ENCODE results near the gene BACH2. TPM values are rescaled to one million over a fixed set of nuclear protein-coding genes. Genes with fewer than 3 reads are reported as not detected.

Gene BACH2
- total RNA-seq, 1 donor from 2014 or later = 34.1 TPM

DNA sequence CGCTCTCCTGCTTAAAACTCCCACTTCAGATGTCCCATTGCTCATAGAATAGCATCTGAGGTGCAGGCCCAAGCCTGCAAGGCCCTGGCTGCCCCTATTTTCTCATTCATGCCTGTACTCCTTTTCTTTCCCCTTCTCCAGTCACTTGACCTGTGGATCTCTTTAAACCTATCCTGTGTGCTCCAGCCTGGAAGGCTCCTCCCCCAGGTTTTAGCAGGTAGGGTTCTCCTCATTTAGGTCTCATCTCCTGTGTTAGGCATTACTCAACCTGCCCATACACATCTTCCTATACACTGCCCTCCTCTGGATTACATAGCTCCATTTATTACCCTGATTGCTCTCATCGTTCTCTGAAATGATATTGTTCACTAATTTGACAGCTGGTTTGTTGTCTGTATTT lies 185.3 kb downstream of the BACH2 start:
- no peaks in the 10 kb centered on the region for H3K27me3 Mint-ChIP-seq (ENCODE audit: low read depth)
- no peak overlapping the region for H3K27ac Mint-ChIP-seq
- H3K4me1 Mint-ChIP-seq = no peaks in the 10 kb centered on the region
- no peak for DNase-seq (ENCODE audit: low spot score in 2 of 2, unreplicated experiment in 2 of 2)
- H3K4me3 Mint-ChIP-seq = no peak overlapping the region
- TF ChIP-seq, protein P1, sequence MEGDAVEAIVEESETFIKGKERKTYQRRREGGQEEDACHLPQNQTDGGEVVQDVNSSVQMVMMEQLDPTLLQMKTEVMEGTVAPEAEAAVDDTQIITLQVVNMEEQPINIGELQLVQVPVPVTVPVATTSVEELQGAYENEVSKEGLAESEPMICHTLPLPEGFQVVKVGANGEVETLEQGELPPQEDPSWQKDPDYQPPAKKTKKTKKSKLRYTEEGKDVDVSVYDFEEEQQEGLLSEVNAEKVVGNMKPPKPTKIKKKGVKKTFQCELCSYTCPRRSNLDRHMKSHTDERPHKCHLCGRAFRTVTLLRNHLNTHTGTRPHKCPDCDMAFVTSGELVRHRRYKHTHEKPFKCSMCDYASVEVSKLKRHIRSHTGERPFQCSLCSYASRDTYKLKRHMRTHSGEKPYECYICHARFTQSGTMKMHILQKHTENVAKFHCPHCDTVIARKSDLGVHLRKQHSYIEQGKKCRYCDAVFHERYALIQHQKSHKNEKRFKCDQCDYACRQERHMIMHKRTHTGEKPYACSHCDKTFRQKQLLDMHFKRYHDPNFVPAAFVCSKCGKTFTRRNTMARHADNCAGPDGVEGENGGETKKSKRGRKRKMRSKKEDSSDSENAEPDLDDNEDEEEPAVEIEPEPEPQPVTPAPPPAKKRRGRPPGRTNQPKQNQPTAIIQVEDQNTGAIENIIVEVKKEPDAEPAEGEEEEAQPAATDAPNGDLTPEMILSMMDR (IDR thresholded peaks at IDR 0.05; ENCODE audit: unreplicated experiment) = no peak
- peaks cover 43% of the 10 kb centered on the region for H3K9me3 Mint-ChIP-seq
- peaks cover 36% of the 10 kb centered on the region for H3K36me3 Mint-ChIP-seq

DNA sequence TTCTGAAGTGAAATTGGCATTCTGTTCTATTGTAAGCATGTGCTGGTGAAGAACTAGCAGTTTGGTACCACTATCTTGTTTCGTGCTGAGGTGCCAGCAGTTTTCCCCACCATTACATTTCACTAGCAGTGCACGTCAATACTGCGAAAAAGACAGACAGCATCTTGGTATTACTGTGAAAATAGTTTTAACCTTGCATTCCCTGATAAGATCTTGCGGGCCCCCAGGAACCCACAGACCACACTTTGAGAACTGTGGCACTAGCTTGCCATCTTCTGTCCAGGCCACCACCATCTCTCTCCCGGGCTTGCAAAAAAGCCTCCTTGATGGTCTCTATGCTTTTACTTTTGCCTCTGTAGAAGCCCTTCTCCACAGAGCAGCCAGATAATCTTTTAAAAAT lies 185.7 kb downstream of the BACH2 start:
- Mint-ChIP-seq H3K4me1 (no peaks in the 10 kb centered on the region), H3K27ac (no peak overlapping the region), H3K27me3 (ENCODE audit: low read depth) (no peaks in the 10 kb centered on the region), H3K4me3 (no peak overlapping the region), H3K9me3 (peaks cover 39% of the 10 kb centered on the region), H3K36me3 (peaks cover 32% of the 10 kb centered on the region)
- no peak for DNase-seq (ENCODE audit: low spot score in 2 of 2, unreplicated experiment in 2 of 2)
- TF ChIP-seq, protein P1 (IDR thresholded peaks at IDR 0.05; ENCODE audit: unreplicated experiment) = no peak

DNA sequence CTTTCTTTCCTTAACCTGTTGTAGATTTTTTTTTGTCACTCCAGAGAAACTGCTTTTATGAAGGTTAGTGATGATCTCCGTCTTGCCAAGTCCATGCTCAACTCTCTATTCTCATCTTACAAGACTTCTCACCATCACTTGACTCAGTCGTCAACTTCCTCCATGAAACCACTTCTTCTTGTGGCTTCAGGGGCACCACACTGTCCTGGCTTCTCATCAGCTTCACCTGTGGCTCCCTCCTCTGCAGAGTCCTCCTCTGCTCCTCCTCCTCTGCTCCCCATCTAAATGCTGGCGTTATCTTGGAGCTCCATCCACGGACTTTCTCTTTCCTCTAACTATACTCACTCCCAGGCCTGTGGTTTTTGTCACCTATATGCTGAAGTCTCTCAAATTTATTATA lies 187.5 kb downstream of the BACH2 start:
- Mint-ChIP-seq H3K36me3 (peaks cover 18% of the 10 kb centered on the region), H3K4me1 (peaks cover 2% of the 10 kb centered on the region), H3K27ac (no peak overlapping the region), H3K9me3 (peaks cover 21% of the 10 kb centered on the region), H3K4me3 (no peak overlapping the region), H3K27me3 (ENCODE audit: low read depth) (no peaks in the 10 kb centered on the region)
- no peak for DNase-seq (ENCODE audit: low spot score in 2 of 2, unreplicated experiment in 2 of 2)
- TF ChIP-seq, protein P1 (IDR thresholded peaks at IDR 0.05; ENCODE audit: unreplicated experiment) = no peak

DNA sequence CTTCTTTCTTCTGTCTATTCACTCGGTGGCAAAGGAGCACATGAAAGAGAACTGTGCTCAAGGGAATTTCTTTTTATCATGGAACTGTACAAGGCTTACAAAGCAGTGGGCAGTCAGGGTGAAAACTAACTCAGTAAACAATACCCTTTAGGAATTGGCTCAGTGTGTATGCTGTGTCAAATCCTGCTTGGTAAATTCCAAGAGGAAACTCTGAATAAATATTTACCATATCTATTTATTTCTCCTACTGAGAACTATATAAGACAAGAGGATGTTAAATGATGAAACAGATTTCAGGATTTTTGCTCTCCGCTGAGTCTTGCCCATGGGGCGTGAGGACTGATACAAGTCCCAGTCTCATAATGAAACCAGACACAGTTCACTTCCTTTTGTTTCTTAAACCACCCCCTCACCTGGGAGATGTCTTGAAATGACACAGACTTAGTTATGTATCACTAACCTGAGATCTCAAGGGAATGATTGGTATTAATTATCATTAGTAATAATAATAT lies 188.8 kb downstream of the BACH2 start:
- peaks cover 8% of the 10 kb centered on the region for H3K9me3 Mint-ChIP-seq
- no peaks in the 10 kb centered on the region for H3K27me3 Mint-ChIP-seq (ENCODE audit: low read depth)
- DNase-seq (ENCODE audit: low spot score in 2 of 2, unreplicated experiment in 2 of 2) = no peak
- peaks cover 7% of the 10 kb centered on the region for H3K36me3 Mint-ChIP-seq
- peaks cover 2% of the 10 kb centered on the region for H3K4me1 Mint-ChIP-seq
- TF ChIP-seq, protein P1 (IDR thresholded peaks at IDR 0.05; ENCODE audit: unreplicated experiment) = no peak
- H3K4me3 Mint-ChIP-seq = no peak overlapping the region
- H3K27ac Mint-ChIP-seq = no peak overlapping the region

DNA sequence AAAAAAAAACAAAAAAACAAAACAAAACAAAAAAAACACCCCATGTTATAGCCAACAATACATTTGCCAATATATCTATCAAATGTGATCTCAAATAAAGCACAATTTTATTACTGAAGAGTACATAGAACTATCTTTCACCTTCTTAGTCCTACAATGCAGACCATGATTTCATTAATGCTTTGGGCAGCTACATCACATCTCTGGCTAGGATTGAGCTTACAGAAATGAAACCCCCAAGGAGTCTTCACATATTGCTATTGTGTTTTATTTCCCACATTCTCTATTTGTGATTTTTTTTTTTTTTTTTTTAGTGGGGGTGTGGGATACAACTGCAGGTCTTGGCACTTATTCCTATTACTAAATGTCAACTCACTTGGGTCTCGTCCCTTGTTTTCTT lies 189.3 kb downstream of the BACH2 start:
- Mint-ChIP-seq H3K9me3 (peaks cover 3% of the 10 kb centered on the region), H3K4me3 (no peak overlapping the region), H3K27me3 (ENCODE audit: low read depth) (no peaks in the 10 kb centered on the region), H3K4me1 (peaks cover 2% of the 10 kb centered on the region), H3K27ac (no peak overlapping the region), H3K36me3 (peaks cover 3% of the 10 kb centered on the region)
- TF ChIP-seq, protein P1 (IDR thresholded peaks at IDR 0.05; ENCODE audit: unreplicated experiment) = no peak
- DNase-seq (ENCODE audit: low spot score in 2 of 2, unreplicated experiment in 2 of 2) = no peak

DNA sequence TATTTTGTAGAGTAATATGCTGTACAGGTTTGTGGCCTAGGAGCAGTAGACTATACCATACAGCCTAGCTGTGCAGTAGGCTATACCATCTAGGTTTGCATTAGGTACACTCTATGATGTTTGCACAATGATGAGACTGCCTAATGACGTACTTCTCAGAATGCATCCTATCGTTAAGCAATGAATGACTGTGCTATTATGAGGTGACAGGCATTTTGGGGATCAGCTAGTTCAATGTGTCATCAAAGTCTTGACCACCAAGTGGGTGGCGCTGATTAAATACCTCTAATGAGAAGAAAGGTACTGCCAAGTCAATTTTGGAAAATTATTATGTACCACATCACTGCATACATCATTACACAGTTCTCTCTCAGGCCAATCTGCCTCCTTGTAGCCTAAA lies 190.2 kb downstream of the BACH2 start:
- Mint-ChIP-seq H3K27ac (no peak overlapping the region), H3K27me3 (ENCODE audit: low read depth) (no peaks in the 10 kb centered on the region), H3K4me1 (peaks cover 2% of the 10 kb centered on the region), H3K36me3 (peaks cover 2% of the 10 kb centered on the region), H3K9me3 (peaks cover under 1% of the 10 kb centered on the region), H3K4me3 (no peak overlapping the region)
- DNase-seq (ENCODE audit: low spot score in 2 of 2, unreplicated experiment in 2 of 2) = no peak
- TF ChIP-seq, protein P1 (IDR thresholded peaks at IDR 0.05; ENCODE audit: unreplicated experiment) = no peak

All from mesothelial cell of epicardium (in vitro differentiated cells).